Stimulated activated CD8-positive, alpha-beta memory T cell treated with anti-CD3 and anti-CD28 coated beads, Interleukin-4, amount 100 ng/mL, for 1 hour (primary cell): ENCODE data around the gene KDM5A.
"Not testable (repeated sequence)": the region's sequence is repeated elsewhere in the genome, so short reads cannot be mapped to it uniquely, and the experiment has no call there.

ENCODE experiments used
- DNase-seq, 2 donors: peaks; one replicate each; pipeline ENCODE4 v3.0.0-alpha.2; 2020; ENCODE audit warnings: low read depth in 2 of 2, low spot score in 1 of 2

KDM5A gene

DNA sequence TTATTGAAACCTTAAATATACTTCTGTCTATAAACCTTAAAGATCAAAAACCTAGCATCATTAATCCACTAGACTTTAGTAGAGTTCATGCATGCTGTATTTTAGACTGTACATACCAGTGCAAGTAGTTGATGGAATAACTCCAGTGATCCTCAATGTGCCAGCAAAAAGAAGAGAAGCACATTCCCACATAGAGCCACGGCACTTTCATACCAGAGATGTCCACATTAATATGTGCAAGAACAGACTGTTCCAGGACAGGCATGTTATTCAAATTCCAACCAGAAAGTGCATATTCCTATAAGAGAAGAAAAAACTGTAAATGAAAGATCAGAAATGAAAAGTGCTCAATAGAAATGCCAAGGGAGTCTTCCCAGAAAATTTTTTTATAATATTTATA is 55.0 kb downstream of the KDM5A start:
- no peak for DNase-seq

DNA sequence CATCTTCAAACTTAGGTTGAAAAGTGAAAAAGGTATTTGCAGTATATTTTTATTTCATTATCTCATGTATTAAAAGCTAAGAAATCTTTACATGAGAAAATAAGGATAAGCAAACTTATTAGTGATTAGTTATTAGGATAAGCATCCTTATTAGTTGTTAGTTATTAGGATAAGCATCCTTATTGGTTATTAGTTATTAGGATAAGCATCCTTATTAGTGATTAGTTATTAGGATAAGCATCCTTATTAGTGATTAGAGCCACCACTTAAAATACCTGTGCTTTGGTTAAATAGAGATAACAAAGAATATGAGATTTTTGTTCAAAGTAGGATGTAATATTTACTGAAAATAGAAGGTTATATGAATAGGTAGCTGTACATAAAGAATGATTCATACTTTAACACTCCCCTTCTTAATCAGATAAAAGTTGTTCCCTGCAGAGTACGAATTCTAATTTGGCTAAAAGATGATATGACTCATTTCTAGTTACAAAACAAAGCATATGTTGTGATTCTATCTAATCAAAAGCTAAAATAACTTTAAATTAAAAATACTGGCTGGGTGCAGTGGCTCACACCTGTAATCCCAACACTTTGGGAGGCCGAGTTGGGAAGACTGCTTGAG is 56.4 kb downstream of the KDM5A start:
- no peak for DNase-seq

DNA sequence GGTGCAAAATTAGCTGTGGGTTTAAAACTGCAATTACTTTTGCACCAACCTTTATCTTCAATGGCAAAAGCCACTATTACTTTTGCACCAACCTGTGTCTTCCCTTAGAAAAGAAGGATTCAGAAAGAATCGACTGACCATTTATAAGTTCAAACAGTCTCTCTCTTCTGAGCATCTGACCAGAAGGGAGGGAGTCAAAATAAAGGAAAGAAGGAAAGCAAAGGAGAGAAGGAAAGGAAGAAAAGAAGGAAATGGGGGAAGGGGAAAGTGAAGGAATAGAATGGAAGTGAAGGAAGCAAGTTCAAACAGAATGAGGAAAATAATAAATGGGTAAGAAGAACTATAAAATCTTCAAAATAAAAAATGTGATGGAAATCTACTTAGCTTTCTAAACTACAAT is 57.8 kb downstream of the KDM5A start:
- no peak for DNase-seq

GRCh38 chr12:325906-326305 is 63.2 kb downstream of the KDM5A start:
- DNase-seq, result no peak

- no peak for DNase-seq
Measured at GRCh38 chr12:323507-323906, 65.6 kb downstream of the KDM5A start.

- DNase-seq, result no peak
Measured at GRCh38 chr12:321606-322326, 67.4 kb downstream of the KDM5A start.

DNA sequence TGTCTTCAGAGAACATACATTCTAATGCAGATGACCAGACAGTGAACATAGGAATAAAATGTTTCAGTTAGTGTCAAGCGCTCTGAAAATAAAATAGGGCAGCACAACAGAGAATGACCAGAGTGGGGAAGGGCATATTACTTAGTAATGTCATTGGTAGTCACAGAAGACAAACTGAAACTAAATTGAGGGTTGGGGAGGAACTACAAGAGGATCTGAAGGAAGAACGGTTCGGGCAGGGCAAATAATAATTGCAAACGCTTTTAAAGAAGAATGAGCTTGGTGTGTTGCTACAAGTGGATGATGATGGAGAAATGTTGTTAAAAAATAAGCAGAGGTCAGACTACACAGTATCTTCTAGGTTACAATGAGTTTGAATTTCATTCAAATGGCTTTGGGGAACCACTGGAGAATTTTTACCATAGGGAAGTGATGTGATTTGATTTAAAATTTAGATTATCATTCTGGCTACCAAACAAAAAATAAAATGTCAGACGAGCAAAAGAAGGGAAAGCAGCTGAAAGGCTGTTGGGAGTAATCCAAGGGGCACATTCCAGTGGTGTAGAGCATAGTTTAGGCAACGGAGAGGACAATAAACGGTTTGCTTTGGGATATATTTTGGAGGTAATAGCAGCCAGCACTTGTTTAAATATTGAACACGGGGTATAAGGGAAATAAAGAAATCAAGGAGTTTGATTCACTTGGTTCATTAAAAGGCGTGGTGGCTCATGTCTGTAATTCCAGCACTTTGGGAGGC is 70.2 kb downstream of the KDM5A start:
- DNase-seq, result no peak

DNA sequence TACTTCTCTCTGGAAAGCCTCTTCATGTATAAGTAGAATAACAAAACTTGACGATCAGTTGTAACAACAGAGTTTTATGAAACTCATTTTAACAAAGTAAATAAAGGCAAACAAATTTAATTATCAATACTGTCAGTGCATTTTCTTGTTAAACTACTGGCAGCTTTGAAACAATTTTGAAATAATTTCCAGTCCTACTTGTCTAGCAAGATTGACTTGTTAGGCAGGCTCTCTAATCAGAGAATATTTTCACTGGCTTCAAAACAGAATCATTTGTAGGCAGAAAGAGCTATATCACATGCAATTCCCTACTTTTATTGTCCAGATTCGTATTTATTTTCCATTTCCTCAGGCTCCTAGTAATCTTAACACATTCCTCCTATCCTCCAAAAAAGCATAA is 80.6 kb downstream of the KDM5A start:
- DNase-seq, result no peak

GRCh38 chr12:307406-307805 is 81.7 kb downstream of the KDM5A start:
- no peak for DNase-seq

DNA sequence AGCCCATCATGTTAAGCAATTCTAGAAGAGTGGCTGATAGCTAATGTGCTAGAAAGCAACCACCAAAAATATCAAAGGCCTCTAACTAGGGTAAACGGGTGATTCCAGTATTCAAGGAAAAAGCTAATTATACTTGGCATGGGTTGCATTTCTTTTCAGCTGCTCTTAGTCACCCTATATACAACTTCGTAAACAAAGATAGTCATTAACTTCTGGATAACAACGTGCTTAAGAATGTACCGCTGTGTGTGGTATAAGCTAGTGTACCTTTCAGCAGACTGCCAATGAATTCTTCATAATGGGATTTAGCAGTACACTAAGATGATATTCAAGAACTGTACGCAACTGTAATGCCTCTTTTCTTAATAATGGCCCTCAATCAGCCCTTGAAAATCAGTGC is 84.3 kb downstream of the KDM5A start:
- DNase-seq, result no peak

DNA sequence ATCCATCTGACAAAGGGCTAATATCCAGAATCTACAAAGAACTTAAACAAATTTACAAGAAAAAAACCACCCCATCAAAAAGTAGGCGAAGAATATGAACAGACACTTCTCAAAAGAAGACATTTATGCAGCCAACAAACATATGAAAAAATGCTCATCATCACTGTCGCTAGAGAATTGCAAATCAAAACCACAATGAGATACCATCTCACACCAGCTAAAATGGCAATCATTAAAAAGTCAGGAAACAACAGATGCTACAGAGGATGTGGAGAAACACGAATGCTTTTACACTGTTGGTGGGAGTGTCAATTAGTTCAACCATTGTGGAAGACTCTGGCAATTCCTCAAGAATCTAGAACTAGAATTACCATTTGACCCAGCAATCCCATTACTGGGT is 86.4 kb downstream of the KDM5A start:
- DNase-seq, result not testable (repeated sequence)

GRCh38 chr12:300166-300565 is 89.0 kb downstream of the KDM5A start:
- not testable (repeated sequence) for DNase-seq

DNA sequence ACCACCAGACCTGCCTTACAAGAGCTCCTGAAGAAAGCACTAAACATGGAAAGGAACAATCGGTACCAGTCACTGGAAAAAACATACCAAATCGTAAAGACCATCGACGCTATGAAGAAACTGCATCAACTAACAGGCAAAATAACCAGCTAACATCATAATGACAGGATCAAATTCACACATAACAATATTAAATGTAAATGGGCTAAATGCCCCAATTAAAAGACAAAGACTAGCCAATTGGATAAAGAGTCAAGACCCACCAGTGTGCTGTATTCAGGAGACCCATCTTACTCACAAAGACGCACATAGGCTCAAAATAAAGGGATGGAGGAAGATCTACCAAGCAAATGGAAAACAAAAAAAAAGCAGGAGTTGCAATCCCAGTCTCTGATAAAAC is 89.6 kb downstream of the KDM5A start:
- not testable (repeated sequence) for DNase-seq

DNA sequence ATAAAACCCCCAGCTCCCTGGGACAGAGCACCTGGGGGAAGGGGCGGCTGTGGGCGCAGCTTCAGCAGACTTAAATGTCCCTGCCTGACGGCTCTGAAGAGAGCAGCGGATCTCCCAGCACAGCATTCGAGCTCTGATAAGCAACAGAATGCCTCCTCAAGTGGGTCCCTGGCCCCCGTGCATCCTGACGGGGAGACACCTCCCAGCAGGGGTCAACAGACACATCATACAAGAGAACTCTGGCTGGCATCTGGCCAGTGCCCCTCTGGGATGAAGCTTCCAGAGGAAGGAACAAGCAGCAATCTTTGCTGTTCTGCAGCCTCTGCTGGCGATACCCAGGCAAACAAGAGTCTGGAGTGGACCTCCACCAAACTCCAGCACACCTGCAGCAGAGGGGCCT is 91.1 kb downstream of the KDM5A start:
- DNase-seq, result not testable (repeated sequence)

- DNase-seq, result no peak
Measured at GRCh38 chr12:295132-295531, 94.0 kb downstream of the KDM5A start.

- DNase-seq, result no peak
Measured at GRCh38 chr12:293199-293598, 95.9 kb downstream of the KDM5A start.

DNA sequence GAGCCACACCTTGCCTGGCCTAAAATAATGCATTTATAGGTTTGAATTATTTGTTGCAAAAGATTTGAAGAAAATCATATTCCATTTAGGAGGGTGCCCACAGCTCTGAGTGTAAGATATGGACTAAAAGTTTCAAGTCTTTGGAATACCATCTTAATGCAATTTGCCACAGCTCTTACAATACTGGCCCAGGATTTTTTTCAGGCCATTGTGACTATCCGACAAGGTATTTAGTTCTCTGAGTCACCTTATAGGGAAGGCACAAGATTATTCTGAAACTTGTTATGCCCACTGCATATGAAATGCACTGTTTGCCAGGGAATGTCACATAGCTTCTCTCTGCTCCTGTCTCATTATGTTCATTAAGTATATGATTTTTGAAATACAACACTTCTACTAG is 96.9 kb downstream of the KDM5A start:
- DNase-seq, result no peak

- no peak for DNase-seq
Measured at GRCh38 chr12:291153-291723, 97.9 kb downstream of the KDM5A start.

- DNase-seq, result no peak
Measured at GRCh38 chr12:288687-289086, 100.4 kb downstream of the KDM5A start.

DNA sequence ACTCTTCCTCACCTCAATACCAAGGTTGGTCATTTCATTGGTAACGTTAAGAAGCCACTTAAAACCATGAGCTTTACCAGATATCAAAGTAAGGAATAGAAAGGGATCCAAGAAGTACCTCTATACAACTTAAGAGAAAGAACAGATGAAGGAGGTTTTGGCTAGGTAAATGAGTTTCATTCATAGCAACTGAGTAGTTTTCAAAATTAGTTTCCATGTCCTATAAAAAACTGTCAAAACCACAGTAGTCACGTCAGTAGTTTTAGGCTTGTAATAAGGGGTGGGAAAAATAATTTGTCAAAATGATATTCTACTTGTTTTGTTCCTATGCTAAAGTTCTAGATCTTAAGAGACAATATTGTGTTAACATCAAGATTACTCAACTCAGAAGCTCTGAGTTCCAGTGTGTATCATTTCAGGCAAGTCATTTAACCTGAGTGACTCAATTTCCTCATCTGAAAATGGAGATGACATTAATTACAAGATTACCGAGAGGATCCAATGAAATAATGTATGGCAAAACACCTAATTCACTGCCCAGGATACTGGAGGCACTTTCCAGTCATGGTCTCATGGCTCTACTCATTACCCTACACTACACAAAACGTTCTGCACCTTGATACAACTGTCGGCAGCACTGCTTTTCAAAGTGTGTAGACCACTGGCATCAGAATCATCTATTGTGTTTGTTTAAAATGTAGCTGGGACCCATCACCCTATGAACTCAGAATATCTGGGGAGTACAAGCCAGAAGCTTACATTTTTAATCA is 102.4 kb downstream of the KDM5A start:
- no peak for DNase-seq

DNA sequence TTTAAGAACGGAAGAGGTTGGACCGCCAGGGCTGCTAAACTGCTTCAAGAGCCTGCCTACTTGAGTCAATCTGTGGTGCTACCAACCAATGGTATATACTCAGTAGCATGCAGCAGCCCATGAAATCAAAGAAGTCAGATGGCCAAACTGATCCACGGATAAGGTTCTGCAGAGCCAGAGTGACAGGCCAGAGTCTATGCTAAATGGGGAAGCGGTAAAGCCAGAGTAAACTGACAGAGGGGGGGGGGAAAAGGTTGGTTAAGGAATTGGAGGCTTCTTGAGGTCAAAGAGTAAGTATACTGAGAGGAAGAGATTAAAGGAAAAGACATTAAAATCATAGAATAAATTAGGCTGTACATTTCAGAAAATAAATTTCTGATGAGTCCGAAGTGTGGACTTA is 111.1 kb downstream of the KDM5A start:
- no peak for DNase-seq
